SK-N-MC (cell line): ENCODE results near the gene SETD2.

Experiments
- EZH2 ChIP-seq: fragments of 200-600 bp; sonication (generic); IDR thresholded peaks from one replicate; pipeline ENCODE4 v1.6.1; 2017; ENCODE audit warnings: antibody characterized with exemption
- FOXP2 ChIP-seq: optimal IDR thresholded peaks from 2 replicates; pipeline ENCODE3; 2011; ENCODE audit warnings: mild to moderate bottlenecking, moderate library complexity; ENCODE audit not compliant: insufficient read depth; ENCODE audit errors: extremely low read length, control extremely low read depth
- POLR2AphosphoS5 ChIP-seq: IDR thresholded peaks from 2 replicates; pipeline ENCODE4 v1.6.1; 2012; ENCODE audit warnings: mild to moderate bottlenecking, low read depth, low read length, borderline replicate concordance

- TF ChIP-seq EZH2 (no peak), POLR2AphosphoS5 (no peak), FOXP2 (no peak)
Measured at GRCh38 chr3:47123857-47124256, 40.1 kb downstream of the SETD2 start.
